Measurements from ENCODE around the gene FNDC5. TPM values are rescaled to one million over a fixed set of nuclear protein-coding genes. Genes with fewer than 3 reads are reported as not detected.

Gene FNDC5
- total and polyA plus RNA-seq, 2 experiments from 2014 or later, result 0.33 TPM; not detected in 1

- no peak for DNase-seq
- WGBS, 2 experiments (ENCODE audit: low coverage in 1 of 2, low lambda C conversion rate in 2 of 2, missing lambda C conversion rate in 2 of 2), result 78 to 81% methylated on average over 5 of the region's 5 CpGs
- in situ Hi-C loops (cut with MboI), result no loop called here
- Histone ChIP-seq H4K20me1 (ENCODE audit: insufficient read depth) (no peaks in the 10 kb centered on the region), H3K9me3 (ENCODE audit: low read depth) (no peaks in the 10 kb centered on the region), H3K4me2 (ENCODE audit: unreplicated experiment) (no peak overlapping the region), H3K36me3 (ENCODE audit: low read depth) (no peaks in the 10 kb centered on the region), H3K27ac (no peak overlapping the region), H2AFZ (no peak overlapping the region), H3F3A (ENCODE audit: insufficient read depth) (no peaks in the 10 kb centered on the region; the same call in 1 of the 2 replicates), H3K9ac (no peak overlapping the region), H3K4me3 (no peak overlapping the region), H3K4me1 (ENCODE audit: insufficient read depth) (no peaks in the 10 kb centered on the region; the same call in 1 of the 2 replicates), H3K9me2 (ENCODE audit: insufficient read depth) (no peaks in the 10 kb centered on the region), H3K27me3 (replicated peaks; ENCODE audit: insufficient read depth) (no peaks in the 10 kb centered on the region), H3K79me2 (ENCODE audit: insufficient read depth) (no peaks in the 10 kb centered on the region)
- TF ChIP-seq EZH2phosphoT487 (IDR thresholded peaks at IDR 0.05; ENCODE audit: insufficient read depth, low read depth), result no peak
- TF ChIP-seq EZH2 (IDR thresholded peaks at IDR 0.05; ENCODE audit: insufficient read depth, poor library complexity, severe bottlenecking), result no peak
Observed at GRCh38 chr1:32867151-32867550, 3.6 kb downstream of the FNDC5 start.

- no peak for DNase-seq
- Histone ChIP-seq H2AFZ (no peak overlapping the region), H3K9me2 (ENCODE audit: insufficient read depth) (no peaks in the 10 kb centered on the region), H3K4me1 (ENCODE audit: insufficient read depth) (peaks cover 6% of the 10 kb centered on the region; the same call in 1 of the 2 replicates), H3F3A (ENCODE audit: insufficient read depth) (no peaks in the 10 kb centered on the region), H3K9me3 (ENCODE audit: low read depth) (no peaks in the 10 kb centered on the region), H3K4me2 (ENCODE audit: unreplicated experiment) (no peak overlapping the region), H3K36me3 (ENCODE audit: low read depth) (no peaks in the 10 kb centered on the region), H3K79me2 (ENCODE audit: insufficient read depth) (no peaks in the 10 kb centered on the region), H3K9ac (no peak overlapping the region), H3K4me3 (no peak overlapping the region), H4K20me1 (ENCODE audit: insufficient read depth) (no peaks in the 10 kb centered on the region), H3K27me3 (replicated peaks; ENCODE audit: insufficient read depth) (no peaks in the 10 kb centered on the region), H3K27ac (no peak overlapping the region)
- TF ChIP-seq EZH2 (IDR thresholded peaks at IDR 0.05; ENCODE audit: insufficient read depth, poor library complexity, severe bottlenecking), result no peak
- no peak for TF ChIP-seq EZH2phosphoT487 (IDR thresholded peaks at IDR 0.05; ENCODE audit: insufficient read depth, low read depth)
- in situ Hi-C loops (cut with MboI), result no loop called here
- WGBS, 2 experiments (ENCODE audit: low coverage in 1 of 2, low lambda C conversion rate in 2 of 2, missing lambda C conversion rate in 2 of 2), result 93 to 94% methylated on average over 3 of the region's 3 CpGs
Observed at GRCh38 chr1:32865639-32866405, 4.9 kb downstream of the FNDC5 start.

GRCh38 chr1:32864375-32865019 is 6.2 kb downstream of the FNDC5 start:
- H3K4me1 ChIP-seq (ENCODE audit: insufficient read depth), result peaks cover 6% of the 10 kb centered on the region; the same call in 1 of the 2 replicates
- H3K27me3 ChIP-seq (replicated peaks; ENCODE audit: insufficient read depth), result no peaks in the 10 kb centered on the region
- no peaks in the 10 kb centered on the region; the same call in 1 of the 2 replicates for H3K36me3 ChIP-seq (ENCODE audit: low read depth)
- TF ChIP-seq EZH2 (IDR thresholded peaks at IDR 0.05; ENCODE audit: insufficient read depth, poor library complexity, severe bottlenecking) (no peak), EZH2phosphoT487 (IDR thresholded peaks at IDR 0.05; ENCODE audit: insufficient read depth, low read depth) (no peak)
- H3K9ac ChIP-seq, result no peak overlapping the region
- no peaks in the 10 kb centered on the region for H3K9me3 ChIP-seq (ENCODE audit: low read depth)
- H4K20me1 ChIP-seq (ENCODE audit: insufficient read depth), result no peaks in the 10 kb centered on the region
- H3K79me2 ChIP-seq (ENCODE audit: insufficient read depth), result no peaks in the 10 kb centered on the region
- H3K9me2 ChIP-seq (ENCODE audit: insufficient read depth), result no peaks in the 10 kb centered on the region
- no peaks in the 10 kb centered on the region for H3F3A ChIP-seq (ENCODE audit: insufficient read depth)
- H3K4me3 ChIP-seq, result no peak overlapping the region
- no peak overlapping the region for H3K4me2 ChIP-seq (ENCODE audit: unreplicated experiment)
- no peak for DNase-seq
- in situ Hi-C loops (cut with MboI), result no loop called here
- H2AFZ ChIP-seq, result no peak overlapping the region
- H3K27ac ChIP-seq, result no peak overlapping the region
- WGBS, 2 experiments (ENCODE audit: low coverage in 1 of 2, low lambda C conversion rate in 2 of 2, missing lambda C conversion rate in 2 of 2), result 96 to 100% methylated on average over 8 of the region's 8 CpGs

- H3K36me3 ChIP-seq (ENCODE audit: low read depth), result no peaks in the 10 kb centered on the region; the same call in 1 of the 2 replicates
- TF ChIP-seq EZH2 (IDR thresholded peaks at IDR 0.05; ENCODE audit: insufficient read depth, poor library complexity, severe bottlenecking), result no peak
- peaks cover 6% of the 10 kb centered on the region; the same call in 1 of the 2 replicates for H3K4me1 ChIP-seq (ENCODE audit: insufficient read depth)
- in situ Hi-C loops (cut with MboI), result no loop called here
- H3K9ac ChIP-seq, result no peak overlapping the region
- no peaks in the 10 kb centered on the region for H4K20me1 ChIP-seq (ENCODE audit: insufficient read depth)
- H3F3A ChIP-seq (ENCODE audit: insufficient read depth), result no peaks in the 10 kb centered on the region
- no peaks in the 10 kb centered on the region for H3K9me2 ChIP-seq (ENCODE audit: insufficient read depth)
- no peak overlapping the region for H3K4me3 ChIP-seq
- H3K4me2 ChIP-seq (ENCODE audit: unreplicated experiment), result no peak overlapping the region
- no peaks in the 10 kb centered on the region for H3K27me3 ChIP-seq (replicated peaks; ENCODE audit: insufficient read depth)
- no peak overlapping the region for H3K27ac ChIP-seq
- no peak overlapping the region for H2AFZ ChIP-seq
- H3K9me3 ChIP-seq (ENCODE audit: low read depth), result no peaks in the 10 kb centered on the region
- DNase-seq, result no peak
- no peaks in the 10 kb centered on the region for H3K79me2 ChIP-seq (ENCODE audit: insufficient read depth)
- WGBS, 2 experiments (ENCODE audit: low coverage in 1 of 2, low lambda C conversion rate in 2 of 2, missing lambda C conversion rate in 2 of 2), result 96 to 100% methylated on average over 1 of the region's 1 CpG
Observed at GRCh38 chr1:32863881-32864245, 6.8 kb downstream of the FNDC5 start.
